ENCODE data around the gene SLC22A7. TPM values are rescaled to one million over a fixed set of nuclear protein-coding genes. Genes with fewer than 3 reads are reported as not detected.

SLC22A7 gene
- polyA plus RNA-seq = under 1 TPM in 2 of 4 donors, not detected in 2; 0.10 to 0.50 TPM
- long read RNA-seq, donor 1 = 0 reads
- long read RNA-seq, donor 2 = 0 reads
- long read RNA-seq, donor 3 = 0 reads
- long read RNA-seq, donor 4 = 0 reads
- long read RNA-seq, donor 5 = 0 reads
- long read RNA-seq, donor 6 = 0 reads
- long read RNA-seq, donor 7 = 0 reads
- long read RNA-seq, donor 8 = 0 reads
- long read RNA-seq, donor 9, partial matches to known transcripts = 0 of 1 reads
- long read RNA-seq, donor 9, other reads (novel, unspliced or antisense) = 0 of 1 reads
- long read RNA-seq, donor 10 = 0 reads

- peak in 1 of 2 donors; percentile 66 for DNase-seq
- no peak within 1 kb of the TSS for H3K4me3 ChIP-seq (ENCODE audit: low read depth in 1 of 3, low read length in 3 of 3)
These were observed at the start of gene SLC22A7 for GRCh38 chr6:43297644-43298564. Gene SLC22A7, plus strand, starts transcription at chr6:43298260. Its CDS starts 99 bp downstream, at chr6:43298359.

GRCh38 chr6:43248791-43249190 lies 49.3 kb upstream of the SLC22A7 start:
- Histone ChIP-seq H3K9me3 (ENCODE audit: control insufficient read depth in 2 of 2, insufficient read depth in 1 of 2, low read depth in 1 of 2, low read length in 1 of 2) (no peaks in the 10 kb centered on the region), H3K4me3 (ENCODE audit: low read depth in 1 of 3, low read length in 3 of 3) (no peak overlapping the region), H3K36me3 (ENCODE audit: control insufficient read depth in 3 of 3, insufficient read depth in 2 of 3, low read depth in 1 of 3, low read length in 3 of 3) (peaks cover 0 to 2% (median 0%) of the 10 kb centered on the region in 3 donors), H3K27ac (ENCODE audit: low read depth in 1 of 3, low read length in 2 of 3) (no peak overlapping the region), H3K4me1 (ENCODE audit: control insufficient read depth in 3 of 3, insufficient read depth in 2 of 3, low read depth in 1 of 3, low read length in 2 of 3) (peaks cover 0 to 6% (median 0%) of the 10 kb centered on the region in 3 donors), H3K27me3 (ENCODE audit: control insufficient read depth in 3 of 3, insufficient read depth in 3 of 3, low read length in 3 of 3) (peaks cover 0 to 49% (median 11%) of the 10 kb centered on the region in 3 donors)
- DNase-seq = no peak
- FAIRE-seq = no peak

More at GRCh38 chr6:43297644-43298564, at the start of gene SLC22A7:
- FAIRE-seq = no peak
- H3K4me1 ChIP-seq (ENCODE audit: control insufficient read depth in 3 of 3, insufficient read depth in 2 of 3, low read depth in 1 of 3, low read length in 2 of 3) = peaks cover 0 to 34% (median 0%) of the 10 kb centered on the region in 3 donors
- peak within 1 kb of the TSS in 1 of 3 donors; percentile 14 for H3K27ac ChIP-seq (ENCODE audit: low read depth in 1 of 3, low read length in 2 of 3)
- H3K27me3 ChIP-seq (ENCODE audit: control insufficient read depth in 3 of 3, insufficient read depth in 3 of 3, low read length in 3 of 3) = no peaks in the 10 kb centered on the region
- no peaks in the 10 kb centered on the region for H3K9me3 ChIP-seq (ENCODE audit: control insufficient read depth in 2 of 2, insufficient read depth in 1 of 2, low read depth in 1 of 2, low read length in 1 of 2)
- no peaks in the 10 kb centered on the region for H3K36me3 ChIP-seq (ENCODE audit: control insufficient read depth in 3 of 3, insufficient read depth in 2 of 3, low read depth in 1 of 3, low read length in 3 of 3)
- WGBS, 3 donors = 58 to 69% (median 64%) methylated on average over 10 of the region's 10 CpGs

GRCh38 chr6:43250992-43251373 lies 47.1 kb upstream of the SLC22A7 start:
- 8 to 15% (median 11%) methylated on average over 8 of the region's 8 CpGs for WGBS, 3 donors
- FAIRE-seq = no peak
- H3K4me3 ChIP-seq (ENCODE audit: low read depth in 1 of 3, low read length in 3 of 3) = no peak overlapping the region
- peaks cover 0 to 27% (median 0%) of the 10 kb centered on the region in 3 donors for H3K27me3 ChIP-seq (ENCODE audit: control insufficient read depth in 3 of 3, insufficient read depth in 3 of 3, low read length in 3 of 3)
- H3K4me1 ChIP-seq (ENCODE audit: control insufficient read depth in 3 of 3, insufficient read depth in 2 of 3, low read depth in 1 of 3, low read length in 2 of 3) = peaks cover 0 to 6% (median 0%) of the 10 kb centered on the region in 3 donors
- peak; percentile 44 to 46 for DNase-seq
- H3K36me3 ChIP-seq (ENCODE audit: control insufficient read depth in 3 of 3, insufficient read depth in 2 of 3, low read depth in 1 of 3, low read length in 3 of 3) = peaks cover 0 to 2% (median 0%) of the 10 kb centered on the region in 3 donors
- H3K27ac ChIP-seq (ENCODE audit: low read depth in 1 of 3, low read length in 2 of 3) = no peak overlapping the region
- no peaks in the 10 kb centered on the region for H3K9me3 ChIP-seq (ENCODE audit: control insufficient read depth in 2 of 2, insufficient read depth in 1 of 2, low read depth in 1 of 2, low read length in 1 of 2)

GRCh38 chr6:43253401-43253800 lies 44.7 kb upstream of the SLC22A7 start:
- no peak overlapping the region for H3K27ac ChIP-seq (ENCODE audit: low read depth in 1 of 3, low read length in 2 of 3)
- H3K36me3 ChIP-seq (ENCODE audit: control insufficient read depth in 3 of 3, insufficient read depth in 2 of 3, low read depth in 1 of 3, low read length in 3 of 3) = peaks cover 0 to 2% (median 0%) of the 10 kb centered on the region in 3 donors
- no peak overlapping the region for H3K4me3 ChIP-seq (ENCODE audit: low read depth in 1 of 3, low read length in 3 of 3)
- FAIRE-seq (no peak), DNase-seq (no peak)
- peaks cover 0 to 20% (median 0%) of the 10 kb centered on the region in 3 donors for H3K27me3 ChIP-seq (ENCODE audit: control insufficient read depth in 3 of 3, insufficient read depth in 3 of 3, low read length in 3 of 3)
- no peaks in the 10 kb centered on the region for H3K9me3 ChIP-seq (ENCODE audit: control insufficient read depth in 2 of 2, insufficient read depth in 1 of 2, low read depth in 1 of 2, low read length in 1 of 2)
- no peaks in the 10 kb centered on the region for H3K4me1 ChIP-seq (ENCODE audit: control insufficient read depth in 3 of 3, insufficient read depth in 2 of 3, low read depth in 1 of 3, low read length in 2 of 3)
- WGBS, 3 donors = 90 to 92% (median 90%) methylated on average over 11 of the region's 11 CpGs

- H3K4me3 ChIP-seq (ENCODE audit: low read depth in 1 of 3, low read length in 3 of 3) = no peak overlapping the region
- peaks cover 0 to 2% (median 0%) of the 10 kb centered on the region in 3 donors for H3K36me3 ChIP-seq (ENCODE audit: control insufficient read depth in 3 of 3, insufficient read depth in 2 of 3, low read depth in 1 of 3, low read length in 3 of 3)
- 80 to 86% (median 83%) methylated on average over 15 of the region's 15 CpGs for WGBS, 3 donors
- no peaks in the 10 kb centered on the region for H3K4me1 ChIP-seq (ENCODE audit: control insufficient read depth in 3 of 3, insufficient read depth in 2 of 3, low read depth in 1 of 3, low read length in 2 of 3)
- peaks cover 0 to 20% (median 0%) of the 10 kb centered on the region in 3 donors for H3K27me3 ChIP-seq (ENCODE audit: control insufficient read depth in 3 of 3, insufficient read depth in 3 of 3, low read length in 3 of 3)
- H3K9me3 ChIP-seq (ENCODE audit: control insufficient read depth in 2 of 2, insufficient read depth in 1 of 2, low read depth in 1 of 2, low read length in 1 of 2) = no peaks in the 10 kb centered on the region
- FAIRE-seq = no peak
- H3K27ac ChIP-seq (ENCODE audit: low read depth in 1 of 3, low read length in 2 of 3) = no peak overlapping the region
- DNase-seq = no peak
These were observed 43.8 kb upstream of the SLC22A7 start for GRCh38 chr6:43254138-43254817.

- no peaks in the 10 kb centered on the region for H3K4me1 ChIP-seq (ENCODE audit: control insufficient read depth in 3 of 3, insufficient read depth in 2 of 3, low read depth in 1 of 3, low read length in 2 of 3)
- FAIRE-seq (no peak), DNase-seq (no peak)
These were observed 43.2 kb upstream of the SLC22A7 start for GRCh38 chr6:43254846-43255245.

GRCh38 chr6:43255408-43256054 lies 42.5 kb upstream of the SLC22A7 start:
- no peak overlapping the region for H3K4me3 ChIP-seq (ENCODE audit: low read depth in 1 of 3, low read length in 3 of 3)
- FAIRE-seq = no peak
- DNase-seq = no peak
- H3K4me1 ChIP-seq (ENCODE audit: control insufficient read depth in 3 of 3, insufficient read depth in 2 of 3, low read depth in 1 of 3, low read length in 2 of 3) = no peaks in the 10 kb centered on the region
- WGBS, 3 donors = 73 to 81% (median 80%) methylated on average over 10 to 11 of the region's 11 CpGs
- H3K36me3 ChIP-seq (ENCODE audit: control insufficient read depth in 3 of 3, insufficient read depth in 2 of 3, low read depth in 1 of 3, low read length in 3 of 3) = peaks cover 0 to 2% (median 0%) of the 10 kb centered on the region in 3 donors
- H3K27ac ChIP-seq (ENCODE audit: low read depth in 1 of 3, low read length in 2 of 3) = no peak overlapping the region
- H3K27me3 ChIP-seq (ENCODE audit: control insufficient read depth in 3 of 3, insufficient read depth in 3 of 3, low read length in 3 of 3) = peaks cover 0 to 18% (median 0%) of the 10 kb centered on the region in 3 donors
- H3K9me3 ChIP-seq (ENCODE audit: control insufficient read depth in 2 of 2, insufficient read depth in 1 of 2, low read depth in 1 of 2, low read length in 1 of 2) = no peaks in the 10 kb centered on the region

More at GRCh38 chr6:43254846-43255245, 43.2 kb upstream of the SLC22A7 start:
- 79 to 86% (median 82%) methylated on average over 11 of the region's 11 CpGs for WGBS, 3 donors
- peaks cover 0 to 20% (median 0%) of the 10 kb centered on the region in 3 donors for H3K27me3 ChIP-seq (ENCODE audit: control insufficient read depth in 3 of 3, insufficient read depth in 3 of 3, low read length in 3 of 3)
- no peak overlapping the region for H3K27ac ChIP-seq (ENCODE audit: low read depth in 1 of 3, low read length in 2 of 3)
- H3K9me3 ChIP-seq (ENCODE audit: control insufficient read depth in 2 of 2, insufficient read depth in 1 of 2, low read depth in 1 of 2, low read length in 1 of 2) = no peaks in the 10 kb centered on the region
- H3K4me3 ChIP-seq (ENCODE audit: low read depth in 1 of 3, low read length in 3 of 3) = no peak overlapping the region
- H3K36me3 ChIP-seq (ENCODE audit: control insufficient read depth in 3 of 3, insufficient read depth in 2 of 3, low read depth in 1 of 3, low read length in 3 of 3) = peaks cover 0 to 2% (median 0%) of the 10 kb centered on the region in 3 donors

All from small intestine (tissue), 16 donors.